ENCODE results near the gene MT1F.

DNA sequence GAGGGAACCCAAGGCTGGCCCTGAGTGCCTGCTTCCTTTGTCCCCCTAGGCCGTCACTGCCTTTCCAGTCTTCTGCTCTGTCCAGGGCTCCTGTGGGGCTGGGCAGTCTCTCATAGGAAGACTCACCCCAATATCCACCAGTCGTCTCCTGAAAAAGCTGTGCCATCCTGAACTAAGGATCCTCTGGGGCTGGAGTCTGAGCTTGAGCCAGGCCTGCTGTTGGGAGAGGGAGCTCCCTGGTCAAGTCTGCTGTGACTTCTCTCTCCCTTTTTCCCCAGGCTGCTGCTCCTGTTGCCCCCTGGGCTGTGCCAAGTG is 12.8 kb downstream of the MT1F start:
- TF ChIP-seq, protein P1, sequence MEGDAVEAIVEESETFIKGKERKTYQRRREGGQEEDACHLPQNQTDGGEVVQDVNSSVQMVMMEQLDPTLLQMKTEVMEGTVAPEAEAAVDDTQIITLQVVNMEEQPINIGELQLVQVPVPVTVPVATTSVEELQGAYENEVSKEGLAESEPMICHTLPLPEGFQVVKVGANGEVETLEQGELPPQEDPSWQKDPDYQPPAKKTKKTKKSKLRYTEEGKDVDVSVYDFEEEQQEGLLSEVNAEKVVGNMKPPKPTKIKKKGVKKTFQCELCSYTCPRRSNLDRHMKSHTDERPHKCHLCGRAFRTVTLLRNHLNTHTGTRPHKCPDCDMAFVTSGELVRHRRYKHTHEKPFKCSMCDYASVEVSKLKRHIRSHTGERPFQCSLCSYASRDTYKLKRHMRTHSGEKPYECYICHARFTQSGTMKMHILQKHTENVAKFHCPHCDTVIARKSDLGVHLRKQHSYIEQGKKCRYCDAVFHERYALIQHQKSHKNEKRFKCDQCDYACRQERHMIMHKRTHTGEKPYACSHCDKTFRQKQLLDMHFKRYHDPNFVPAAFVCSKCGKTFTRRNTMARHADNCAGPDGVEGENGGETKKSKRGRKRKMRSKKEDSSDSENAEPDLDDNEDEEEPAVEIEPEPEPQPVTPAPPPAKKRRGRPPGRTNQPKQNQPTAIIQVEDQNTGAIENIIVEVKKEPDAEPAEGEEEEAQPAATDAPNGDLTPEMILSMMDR (IDR thresholded peaks at IDR 0.05): no peak
- TF ChIP-seq POLR2A (IDR thresholded peaks at IDR 0.05) (no peak), POLR2AphosphoS5 (IDR thresholded peaks at IDR 0.05) (no peak), EP300 (IDR thresholded peaks at IDR 0.05) (no peak)

Data from gastroesophageal sphincter (tissue), 3 donors.